Endodermal cell (in vitro differentiated cells): ENCODE measurements around the gene LIPK. TPM values are rescaled to one million over a fixed set of nuclear protein-coding genes. Genes with fewer than 3 reads are reported as not detected.

Experiments
- DNase-seq: peaks from one replicate; pipeline ENCODE4 v3.0.0-alpha.2; 2017
- H3K27ac ChIP-seq: 2 replicates; pipeline ENCODE4 v1.5.1; 2013; ENCODE audit warnings: mild to moderate bottlenecking, low read depth, low read length, moderate library complexity
- H3K27me3 ChIP-seq: 2 replicates; pipeline ENCODE4 v1.6.1; 2013; ENCODE audit warnings: mild to moderate bottlenecking, low read length, moderate library complexity; ENCODE audit not compliant: insufficient read depth, control insufficient read depth, poor library complexity, severe bottlenecking
- H3K36me3 ChIP-seq: 2 replicates; pipeline ENCODE4 v1.7.0; 2013; ENCODE audit warnings: mild to moderate bottlenecking, low read length, moderate library complexity; ENCODE audit not compliant: control insufficient read depth, insufficient read depth
- H3K4me1 ChIP-seq: one replicate; pipeline ENCODE4 v1.7.0; 2013; ENCODE audit warnings: low read length; ENCODE audit not compliant: control insufficient read depth, insufficient read depth
- H3K4me3 ChIP-seq: 2 replicates; pipeline ENCODE4 v1.5.1; 2013; ENCODE audit warnings: mild to moderate bottlenecking, low read length, moderate library complexity
- H3K9ac ChIP-seq: 2 replicates; pipeline ENCODE4 v1.6.1; 2013; ENCODE audit warnings: mild to moderate bottlenecking, low read length, moderate library complexity; ENCODE audit not compliant: poor library complexity, severe bottlenecking; ENCODE audit errors: extremely low read depth
- H3K9me3 ChIP-seq: 2 replicates; pipeline ENCODE4 v1.6.1; 2013; ENCODE audit warnings: mild to moderate bottlenecking, low read length, moderate library complexity; ENCODE audit not compliant: control insufficient read depth
- H3K27ac Mint-ChIP-seq: 2 replicates; pipeline ENCODE4 v1.8.0; 2020; ENCODE audit warnings: mixed read lengths
- H3K27me3 Mint-ChIP-seq: 2 replicates; pipeline ENCODE4 v1.8.0; 2021; ENCODE audit warnings: mild to moderate bottlenecking, mixed read lengths; ENCODE audit not compliant: insufficient read depth
- H3K36me3 Mint-ChIP-seq: 2 replicates; pipeline ENCODE4 v1.8.0; 2020; ENCODE audit warnings: low read depth, mixed read lengths
- H3K4me1 Mint-ChIP-seq: 2 replicates; pipeline ENCODE4 v1.8.0; 2020; ENCODE audit warnings: mixed read lengths
- H3K4me3 Mint-ChIP-seq: 2 replicates; pipeline ENCODE4 v1.8.0; 2020; ENCODE audit warnings: mild to moderate bottlenecking, moderate library complexity, mixed read lengths
- H3K9me3 Mint-ChIP-seq: 2 replicates; pipeline ENCODE4 v1.8.0; 2020; ENCODE audit warnings: mild to moderate bottlenecking, mixed read lengths
- CTCF ChIP-seq: fragments of 200-600 bp; sonication (generic); conservative IDR thresholded peaks from 2 replicates; pipeline ENCODE4 v1.5.0; 2021; ENCODE audit warnings: antibody characterized with exemption, mild to moderate bottlenecking
- whole genome bisulfite sequencing, 2 experiments: methylation state at CpG; one replicate each; pipeline versions ENCODE4 v1.1.5 to v1.1.7; 2013; ENCODE audit warnings: missing lambda C conversion rate in 2 of 2, mixed read lengths in 1 of 2; ENCODE audit not compliant: insufficient coverage in 1 of 2, insufficient read length in 1 of 2; 5-methylcytosine and 5-hydroxymethylcytosine counted together
- total RNA-seq, 2 donors: library from RNA; stranded (reverse); fragmentation: NEBNext Ultra II Directional in 1 of 2; extraction: Animal tissue kit (Norgen Biotek cat#: 25700) in 1 of 2; gene quantifications; 2 replicates in 1 of 2; 3 replicates in 1 of 2; pipeline ENCODE4 v1.2.1, GENCODE V29; 2021

The LIPK gene
- total RNA-seq, 2 donors from 2014 or later, result not detected

DNA sequence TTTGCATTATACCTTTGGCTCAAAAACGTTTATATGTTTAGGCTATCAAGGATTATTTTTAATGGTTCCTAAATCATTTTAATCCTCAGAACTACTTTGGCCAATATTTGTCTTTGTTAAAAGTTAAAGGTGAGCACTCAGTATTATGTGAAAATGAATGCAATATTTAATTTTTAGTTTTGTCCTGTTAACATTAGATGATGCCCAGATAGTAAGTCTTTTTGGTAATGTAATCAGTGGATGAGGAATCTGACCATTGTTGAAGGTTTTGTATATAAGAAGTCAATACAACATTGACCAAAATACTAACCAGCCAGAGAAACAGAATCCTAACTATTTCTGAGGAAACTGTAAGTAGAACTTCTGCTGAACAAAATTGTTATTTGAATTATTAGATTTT lies 41.9 kb upstream of the LIPK start, which contains the start of gene LIPF:
Gene LIPF, plus strand, starts transcription at position 301 of the 400 bp plus-strand sequence. CDS start 2,856 bp downstream, outside the sequence.
- H3K27me3 ChIP-seq, result no peaks in the 10 kb centered on the region
- H3K36me3 Mint-ChIP-seq, result no peaks in the 10 kb centered on the region
- TF ChIP-seq CTCF, result no peak

DNA sequence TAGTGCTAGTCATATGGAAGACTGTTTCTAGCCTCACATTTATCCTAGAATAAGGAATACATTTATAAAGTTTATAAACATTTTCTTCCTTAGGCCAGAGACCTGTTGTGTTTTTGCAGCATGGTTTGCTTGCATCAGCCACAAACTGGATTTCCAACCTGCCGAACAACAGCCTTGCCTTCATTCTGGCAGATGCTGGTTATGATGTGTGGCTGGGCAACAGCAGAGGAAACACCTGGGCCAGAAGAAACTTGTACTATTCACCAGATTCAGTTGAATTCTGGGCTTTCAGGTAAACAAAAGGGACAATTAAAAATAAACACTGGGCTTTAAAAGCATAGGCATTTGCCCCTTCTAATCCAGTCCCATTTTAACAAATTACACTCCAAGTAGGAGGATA lies 37.6 kb upstream of the LIPK start:
- Histone ChIP-seq H3K4me1 (no peaks in the 10 kb centered on the region), H3K36me3 (no peaks in the 10 kb centered on the region), H3K27me3 (no peaks in the 10 kb centered on the region), H3K27ac (no peak overlapping the region), H3K9ac (no peak overlapping the region), H3K4me3 (no peak overlapping the region), H3K9me3 (no peaks in the 10 kb centered on the region)
- no peak for TF ChIP-seq CTCF
- H3K27ac Mint-ChIP-seq, result no peak overlapping the region
- 90 to 100% methylated on average over 1 of the region's 1 CpG for WGBS, 2 experiments
- H3K4me3 Mint-ChIP-seq, result no peak overlapping the region
- H3K27me3 Mint-ChIP-seq, result no peaks in the 10 kb centered on the region
- no peaks in the 10 kb centered on the region for H3K4me1 Mint-ChIP-seq
- no peaks in the 10 kb centered on the region for H3K36me3 Mint-ChIP-seq
- H3K9me3 Mint-ChIP-seq, result no peaks in the 10 kb centered on the region
- DNase-seq, result no peak

More for the DNA sequence above, 41.9 kb upstream of the LIPK start, which contains the start of gene LIPF:
- Histone ChIP-seq H3K9ac (no peak within 1 kb of the TSS), H3K4me1 (no peaks in the 10 kb centered on the region), H3K4me3 (no peak within 1 kb of the TSS), H3K36me3 (no peaks in the 10 kb centered on the region), H3K27ac (no peak within 1 kb of the TSS), H3K9me3 (no peaks in the 10 kb centered on the region)
- Mint-ChIP-seq H3K4me1 (no peaks in the 10 kb centered on the region), H3K9me3 (peaks cover 2% of the 10 kb centered on the region), H3K4me3 (no peak within 1 kb of the TSS), H3K27ac (no peak within 1 kb of the TSS), H3K27me3 (peaks cover 2% of the 10 kb centered on the region)
- no peak for DNase-seq
- 50% methylated on average over 1 of the region's 1 CpG; no CpG with 5 or more reads in 1 of the 2 experiments for WGBS, 2 experiments

DNA sequence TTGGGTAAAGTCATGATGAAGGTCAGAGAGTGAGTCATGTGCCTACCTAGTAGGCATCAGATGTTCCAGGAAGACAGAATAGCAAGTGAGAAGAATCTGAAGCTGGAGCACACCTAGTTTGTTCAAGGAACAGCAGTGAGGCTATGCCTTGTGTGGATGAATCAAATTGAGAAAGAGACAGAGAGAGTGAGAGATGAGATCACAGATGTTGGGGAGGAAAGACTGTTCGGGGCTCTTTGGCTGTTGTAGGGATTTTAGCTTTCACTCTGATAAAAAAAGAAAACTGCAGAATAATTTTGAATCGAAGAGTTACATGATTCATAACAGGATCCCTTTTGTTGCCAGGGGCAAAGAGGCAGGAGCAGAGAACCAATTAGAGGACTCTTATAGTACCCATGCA lies 35.6 kb upstream of the LIPK start:
- no peak overlapping the region for H3K27ac Mint-ChIP-seq
- no peaks in the 10 kb centered on the region for H3K27me3 Mint-ChIP-seq
- no peak overlapping the region for H3K4me3 Mint-ChIP-seq
- no peaks in the 10 kb centered on the region for H3K9me3 ChIP-seq
- H3K9ac ChIP-seq, result no peak overlapping the region
- no peaks in the 10 kb centered on the region for H3K4me1 Mint-ChIP-seq
- no peaks in the 10 kb centered on the region for H3K36me3 ChIP-seq
- 87 to 100% methylated on average over 1 to 2 of the region's 2 CpGs for WGBS, 2 experiments
- H3K36me3 Mint-ChIP-seq, result no peaks in the 10 kb centered on the region
- no peaks in the 10 kb centered on the region for H3K27me3 ChIP-seq
- no peaks in the 10 kb centered on the region for H3K9me3 Mint-ChIP-seq
- no peak for DNase-seq
- no peaks in the 10 kb centered on the region for H3K4me1 ChIP-seq
- no peak for TF ChIP-seq CTCF
- H3K27ac ChIP-seq, result no peak overlapping the region
- H3K4me3 ChIP-seq, result no peak overlapping the region
